Purkinje cell (primary cell): ENCODE measurements around the gene SCUBE2. TPM values are rescaled to one million over a fixed set of nuclear protein-coding genes. Genes with fewer than 3 reads are reported as not detected.

Experiments
- polyA plus RNA-seq: library from polyadenylated mRNA; unstranded; fragments of >200 nt; fragmentation: Nextera tagmentation; gene quantifications from 2 replicates; pipeline ENCODE4 v1.2.1, GENCODE V29; 2014

Gene SCUBE2
- 2.7 and 6.4 TPM in 2 replicates for polyA plus RNA-seq

DNA sequence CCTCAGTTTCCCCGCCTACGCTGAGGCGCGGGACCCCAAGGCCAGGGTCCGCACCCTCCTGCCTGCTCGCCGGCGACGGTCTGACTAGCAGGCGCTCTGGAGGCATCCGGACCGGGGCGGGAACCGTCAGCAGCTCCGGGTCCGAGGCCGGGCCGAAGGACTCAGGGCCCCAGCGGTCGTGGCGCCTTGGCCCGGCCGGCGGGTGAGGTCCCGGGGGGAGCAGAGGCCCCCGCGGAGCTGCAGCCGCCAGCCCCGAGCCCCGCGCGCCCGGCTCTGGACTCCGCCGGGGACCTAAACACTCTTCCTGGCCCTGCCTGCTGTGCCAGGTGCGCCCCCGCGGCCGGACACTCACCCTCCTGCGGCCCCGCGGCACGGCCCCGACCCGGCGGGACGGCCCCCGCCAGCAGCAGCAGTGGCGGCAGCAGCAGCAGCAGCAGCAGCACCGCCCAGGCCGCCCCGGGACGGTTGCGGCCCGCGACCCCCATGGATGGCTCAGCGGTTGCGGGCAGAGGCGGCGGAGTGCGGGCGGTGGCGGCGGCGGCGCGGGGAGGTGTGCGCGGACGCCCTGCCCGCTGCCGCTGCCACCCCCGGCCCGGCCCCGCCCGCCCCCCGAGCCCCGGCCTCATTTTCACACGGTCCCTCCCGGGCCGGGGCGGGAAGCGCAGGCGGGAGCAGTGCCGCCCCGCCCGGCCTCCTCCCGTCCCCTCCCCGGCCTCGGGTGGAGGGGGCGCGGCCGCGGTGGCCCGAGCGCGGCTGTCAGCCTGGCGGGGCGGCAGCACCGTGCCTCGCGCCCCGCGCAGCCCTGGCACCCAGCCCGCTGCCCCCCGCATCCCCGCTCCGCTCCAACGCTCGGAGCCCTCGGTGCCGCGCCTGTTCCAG lies at the start of gene SCUBE2:
Gene SCUBE2, minus strand, starts transcription at position 556 of the 879 bp plus-strand sequence. Its CDS starts 71 bp downstream, at position 485.

DNA sequence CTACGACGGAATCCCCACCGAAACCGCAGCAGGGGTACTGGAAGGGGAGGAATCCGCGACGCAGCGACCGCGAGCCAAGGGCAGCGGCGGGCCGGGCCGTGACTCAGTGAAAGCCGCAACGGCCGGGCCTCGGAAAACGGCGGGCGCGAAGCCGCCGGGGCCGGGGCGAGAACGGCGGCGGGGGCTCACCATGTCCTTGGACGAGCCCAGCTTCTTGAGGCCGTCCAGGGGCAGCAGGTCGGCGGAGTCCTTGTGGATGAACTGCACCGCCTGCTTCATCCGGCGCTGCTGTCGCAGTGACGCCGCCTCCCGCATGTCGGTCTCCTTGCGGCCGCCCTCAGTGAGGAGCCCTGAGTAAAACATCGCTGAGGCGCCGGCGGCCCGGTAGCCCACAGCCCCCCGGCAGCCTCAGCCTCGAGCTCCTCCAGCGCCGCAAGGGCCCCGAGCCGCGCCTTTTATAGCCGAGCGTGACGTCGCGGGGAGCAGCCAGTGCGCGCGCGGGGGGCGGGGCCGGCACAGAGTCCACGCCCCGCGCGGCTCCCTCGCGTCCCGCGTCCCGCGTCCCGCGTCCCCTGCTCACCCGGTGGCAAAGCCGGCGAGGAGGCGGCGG lies 87.7 kb downstream of the SCUBE2 start, which contains the start of gene NRIP3:
Gene NRIP3, minus strand, starts transcription at position 429 of the 610 bp plus-strand sequence. Its CDS starts 66 bp downstream, at position 363.

Other genes with a start within 250 kb of the SCUBE2 start
- gene AKIP1, start 180.4 kb downstream of the SCUBE2 start, polyA plus RNA-seq, result 9.2 and 9.6 TPM in 2 replicates
- gene C11orf16, start 158.7 kb downstream of the SCUBE2 start, polyA plus RNA-seq, result not detected in 2 replicates
- gene ASCL3, start 148.6 kb downstream of the SCUBE2 start, polyA plus RNA-seq, result not detected in 2 replicates
- 106 and 133 TPM in 2 replicates for gene TMEM9B, start 127.2 kb downstream of the SCUBE2 start, polyA plus RNA-seq
- 12.3 and 14.6 TPM in 2 replicates for gene NRIP3, start 87.6 kb downstream of the SCUBE2 start, polyA plus RNA-seq
- gene DENND5A, start 173.8 kb upstream of the SCUBE2 start, polyA plus RNA-seq, result 20.9 and 26.1 TPM in 2 replicates
- 45.1 and 55.8 TPM in 2 replicates for gene TMEM41B, start 223.0 kb upstream of the SCUBE2 start, polyA plus RNA-seq